Activated CD4-positive, CD25-positive, alpha-beta regulatory T cell treated with anti-CD3 and anti-CD28 coated beads, Interleukin-2, amount 50 U/mL, for 16 hours (primary cell): ENCODE measurements around the gene SCN4A.
"Not testable (repeated sequence)": the region's sequence is repeated elsewhere in the genome, so short reads cannot be mapped to it uniquely, and the experiment has no call there.

Experiments
- DNase-seq: peaks from one replicate; pipeline ENCODE4 v3.0.0-alpha.2; 2020; ENCODE audit warnings: low read depth, low spot score

SCN4A gene

DNA sequence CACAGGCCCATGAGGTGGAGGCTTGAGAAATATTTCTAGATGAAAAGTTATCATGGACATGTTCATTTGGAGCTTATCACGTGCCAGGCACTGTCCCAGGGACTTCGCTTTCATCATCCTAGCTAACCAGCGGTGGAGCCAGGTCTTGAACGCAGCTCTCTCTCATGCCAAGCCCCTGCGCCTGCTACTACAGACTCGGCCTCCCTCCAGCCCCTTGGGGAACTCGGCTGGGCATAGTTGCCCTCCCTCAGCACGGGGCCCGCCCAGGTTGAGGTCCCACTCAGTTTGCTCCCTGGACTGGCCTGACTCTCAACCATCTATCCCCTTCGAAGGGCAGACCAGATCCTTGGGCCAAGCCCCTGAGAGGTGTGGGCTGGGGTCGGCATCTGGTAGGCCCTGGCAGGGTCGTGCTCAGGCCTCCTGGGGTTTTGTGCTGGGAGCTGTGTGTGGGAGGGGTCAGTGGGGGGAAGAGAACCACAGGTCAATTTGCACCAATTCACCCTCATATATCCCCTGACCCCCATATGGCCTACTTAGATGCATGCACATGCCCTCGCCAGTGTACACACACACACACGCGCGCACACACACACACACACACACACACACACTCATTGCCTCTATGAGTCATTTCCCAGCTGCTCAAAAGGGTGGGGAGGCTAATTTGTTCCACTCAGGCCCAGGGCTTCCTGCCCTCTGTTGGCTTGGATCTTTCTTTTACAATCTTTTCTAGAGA is 12.1 kb upstream of the SCN4A start:
- DNase-seq = no peak

DNA sequence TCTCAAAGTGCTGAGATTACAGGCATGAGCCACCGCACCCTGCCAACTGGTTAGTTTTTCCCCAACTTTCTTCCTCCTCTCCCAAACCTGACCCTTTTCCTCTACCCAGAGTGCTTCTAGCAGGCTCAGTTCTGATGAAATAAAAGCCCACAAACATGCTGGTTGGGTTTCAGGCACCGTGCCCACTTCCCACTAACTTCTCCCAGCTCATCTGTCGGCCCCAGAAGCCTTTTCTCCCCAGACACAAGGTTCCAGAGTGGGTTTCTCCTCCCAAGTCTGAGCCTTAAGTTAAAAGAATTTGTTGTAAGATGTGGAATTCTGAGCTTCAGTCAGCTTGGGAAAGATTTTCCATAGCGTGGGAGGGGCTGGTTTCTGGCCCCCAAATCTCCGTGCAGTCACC is 11.5 kb upstream of the SCN4A start:
- DNase-seq = no peak

DNA sequence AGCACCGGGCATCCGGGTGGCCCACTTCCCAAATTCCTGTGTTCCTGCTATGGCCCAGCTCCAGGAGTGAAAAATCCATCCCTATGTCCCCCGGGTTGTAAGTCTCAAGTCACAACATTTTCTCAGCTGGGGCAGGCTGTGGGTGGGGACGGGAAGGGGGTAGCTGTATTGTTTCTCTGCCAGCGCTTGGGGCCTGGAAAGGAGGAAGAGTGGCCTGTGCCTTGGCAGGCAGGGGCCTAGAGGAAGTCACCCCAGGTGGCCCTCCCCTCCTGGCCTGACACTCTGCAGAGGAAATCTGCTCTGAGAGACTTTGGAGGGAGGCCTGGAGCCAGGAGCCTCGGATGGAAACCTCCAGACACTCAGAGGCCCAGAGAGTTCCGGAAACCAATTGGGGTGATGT is 10.6 kb upstream of the SCN4A start:
- no peak for DNase-seq

DNA sequence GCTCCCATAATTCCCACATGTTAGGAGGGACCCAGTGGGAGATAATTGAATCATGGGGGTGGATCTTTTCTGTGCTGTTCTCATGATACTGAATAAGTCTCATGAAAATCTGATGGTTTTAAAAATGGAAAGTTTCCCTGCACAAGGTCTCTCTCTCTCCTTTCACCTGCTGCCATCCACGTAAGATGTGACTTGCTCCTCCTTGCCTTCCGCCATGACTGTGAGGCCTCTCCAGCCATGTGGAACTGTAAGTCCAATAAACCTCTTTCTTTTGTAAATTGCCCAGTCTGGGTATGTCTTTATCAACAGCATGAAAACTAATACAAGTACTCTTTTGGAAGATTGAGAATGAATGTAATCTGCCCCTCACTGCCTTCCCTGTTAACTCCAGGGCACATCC is 9.9 kb upstream of the SCN4A start:
- DNase-seq = not testable (repeated sequence)

DNA sequence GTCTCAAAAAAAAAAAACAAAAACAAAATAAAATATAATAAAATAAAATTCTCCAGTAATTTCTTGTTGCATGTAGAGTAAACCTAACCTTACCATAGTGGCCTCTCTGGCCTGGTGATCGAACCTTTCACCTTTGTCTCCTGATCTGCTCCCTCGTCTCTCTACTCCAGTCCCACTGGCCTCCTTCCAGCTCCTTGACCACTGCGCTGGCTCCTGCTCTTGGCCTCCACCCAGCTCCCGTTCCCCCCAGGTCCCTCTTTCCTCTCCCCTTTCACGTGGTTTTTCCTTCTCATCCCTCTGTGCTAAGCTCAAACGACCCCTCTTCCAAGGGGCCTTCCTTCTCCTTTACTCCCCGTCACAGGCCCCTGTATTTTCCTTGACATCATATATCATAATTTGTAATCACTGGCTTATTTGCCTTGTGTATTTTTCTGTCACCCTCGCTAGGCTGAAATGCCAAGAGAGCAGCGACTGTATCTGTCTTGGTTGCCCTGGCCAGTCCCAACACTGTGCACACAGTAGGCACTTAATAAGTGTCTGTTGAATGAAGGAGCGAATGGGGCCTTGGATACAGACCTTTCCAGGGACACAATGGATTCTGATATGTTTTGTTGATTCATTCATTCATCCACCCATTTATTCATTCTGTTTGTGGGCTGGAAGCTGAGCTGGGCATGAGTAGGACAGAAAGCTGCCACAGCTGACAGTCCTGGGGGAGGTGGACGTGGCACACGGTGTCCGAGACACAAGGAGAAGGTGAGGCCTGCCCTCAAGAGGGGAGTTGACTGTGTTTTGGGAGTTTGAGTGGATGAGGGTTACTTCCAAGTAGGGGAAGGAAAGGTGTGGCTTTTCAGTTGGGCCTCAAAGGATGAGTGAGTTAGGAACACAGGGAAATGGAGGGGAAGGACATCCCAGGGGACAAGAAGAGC is 5.8 kb upstream of the SCN4A start:
- DNase-seq = no peak

DNA sequence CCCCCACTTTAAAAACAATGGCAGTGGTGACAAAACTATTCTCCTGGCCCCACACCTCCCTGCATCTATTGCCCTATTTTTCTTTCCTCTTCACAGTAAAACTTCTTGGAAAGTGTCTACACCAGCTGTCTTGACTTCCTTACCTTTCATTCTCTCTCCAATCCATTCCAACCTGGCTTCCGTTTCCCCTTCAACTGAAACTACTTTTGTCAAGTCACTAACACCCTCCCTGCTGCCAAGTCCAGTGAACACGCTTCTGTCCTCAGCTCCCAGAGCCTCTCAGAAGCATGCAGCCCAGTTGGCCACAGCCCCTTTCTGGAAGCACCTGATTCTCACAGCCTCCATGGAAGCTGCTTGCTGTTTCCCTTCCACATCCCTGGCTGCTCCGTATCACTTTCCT is 4.0 kb upstream of the SCN4A start:
- DNase-seq = no peak

DNA sequence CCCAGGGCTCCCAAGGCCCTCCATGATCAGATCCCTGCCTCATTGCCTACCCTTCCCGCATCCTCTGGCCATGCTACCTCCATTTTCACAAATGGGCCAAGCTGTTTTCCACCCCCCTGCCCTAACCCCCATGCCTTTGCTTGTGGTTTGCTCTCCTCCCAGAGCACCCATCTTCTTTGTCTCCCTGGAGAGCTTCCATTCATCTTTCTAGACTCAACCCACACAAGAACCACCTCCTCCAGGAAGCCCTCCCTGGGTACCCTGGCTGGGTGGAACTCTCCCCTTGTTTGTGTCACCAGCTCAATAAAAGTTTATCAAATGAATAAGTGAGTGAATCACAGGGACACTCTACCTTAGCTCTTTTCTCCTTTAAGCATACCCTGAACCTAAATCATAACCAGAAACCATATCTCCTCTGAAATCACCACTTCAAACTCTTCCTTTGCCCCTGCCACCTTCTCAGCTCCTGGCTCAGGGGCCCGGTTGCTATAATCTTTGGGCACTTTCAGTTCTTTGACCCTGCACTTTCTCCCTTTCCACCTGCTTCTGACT is 2.9 kb upstream of the SCN4A start:
- no peak for DNase-seq

DNA sequence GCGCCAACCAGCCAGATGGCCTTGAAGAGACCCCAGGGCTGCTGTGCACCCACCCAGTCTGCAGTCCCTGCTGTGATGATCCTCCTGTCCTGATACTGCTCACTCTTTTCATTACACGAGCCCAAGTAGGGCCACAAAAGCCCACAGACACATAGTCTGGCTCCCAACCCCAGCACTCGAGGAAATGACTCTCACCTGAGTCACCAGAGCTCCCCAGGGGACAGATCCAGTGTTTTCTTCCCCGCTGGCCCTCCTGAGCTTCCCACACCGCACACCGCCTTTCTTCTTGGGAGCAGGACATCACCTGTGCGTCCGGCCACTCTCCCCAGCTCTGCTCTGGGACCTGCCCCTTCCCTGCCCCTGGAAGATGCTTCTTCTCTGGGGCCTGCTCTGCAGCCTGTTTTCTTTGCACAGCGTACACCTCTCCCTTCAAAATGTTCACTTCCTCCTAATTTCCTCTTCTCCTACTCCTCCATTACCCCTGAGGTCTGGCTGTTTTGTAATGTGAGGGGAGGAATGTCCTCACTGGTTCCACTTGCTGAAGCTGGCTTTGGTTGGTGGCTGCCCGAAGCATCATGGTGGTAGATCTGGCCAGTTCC is 2.0 kb upstream of the SCN4A start:
- DNase-seq = no peak

DNA sequence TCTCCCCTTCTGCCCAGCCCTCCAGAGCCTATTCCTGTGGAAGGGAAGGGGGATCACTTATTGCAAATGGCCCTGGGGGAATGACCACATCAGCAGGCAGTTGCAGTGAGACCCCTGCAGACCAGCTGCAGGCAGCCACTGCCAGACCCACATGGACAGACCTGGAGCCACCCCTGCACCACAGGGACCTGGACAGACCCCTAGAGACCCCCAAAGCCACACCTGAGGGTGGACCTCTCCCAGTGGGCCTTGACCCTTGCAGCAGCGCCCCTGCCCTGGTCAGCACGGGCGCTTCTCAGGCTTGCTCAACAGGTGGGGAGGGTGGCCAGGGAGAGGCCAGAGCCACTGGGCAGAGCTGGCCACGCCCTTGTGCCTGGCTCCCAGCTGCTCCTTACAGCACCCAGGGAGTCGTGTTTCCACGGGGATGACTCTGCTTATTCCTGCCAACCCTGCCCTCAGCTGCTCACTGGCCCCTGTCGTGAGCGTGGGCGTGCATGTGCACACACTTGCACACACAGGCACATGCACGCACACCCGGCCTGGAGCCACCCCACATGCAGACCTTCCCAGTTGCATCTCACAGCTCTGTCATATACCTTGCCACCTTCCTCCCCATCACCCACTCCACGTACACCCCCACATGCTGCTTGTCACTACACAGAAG is 1.3 kb upstream of the SCN4A start:
- DNase-seq = no peak

DNA sequence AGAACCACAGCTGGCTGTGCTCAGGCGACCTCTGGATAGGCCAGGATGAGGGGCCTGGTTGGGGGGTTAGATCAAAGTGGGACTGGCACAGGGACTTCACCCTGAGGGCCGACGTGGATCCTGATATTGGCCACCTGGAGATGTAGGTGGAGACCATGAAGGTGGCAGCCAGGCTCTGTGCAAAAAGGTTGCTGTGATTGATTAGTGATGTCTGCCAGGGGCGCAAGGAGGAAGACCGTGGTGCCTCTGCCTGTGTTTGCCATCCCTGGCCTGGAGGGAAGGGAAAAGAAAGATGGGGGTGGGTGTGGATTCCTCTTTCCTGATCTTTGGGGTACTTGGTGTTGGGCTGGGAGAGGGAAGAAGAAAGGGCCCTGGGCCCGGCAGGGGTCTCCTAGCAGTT is 529 bp upstream of the SCN4A start:
- DNase-seq = no peak

DNA sequence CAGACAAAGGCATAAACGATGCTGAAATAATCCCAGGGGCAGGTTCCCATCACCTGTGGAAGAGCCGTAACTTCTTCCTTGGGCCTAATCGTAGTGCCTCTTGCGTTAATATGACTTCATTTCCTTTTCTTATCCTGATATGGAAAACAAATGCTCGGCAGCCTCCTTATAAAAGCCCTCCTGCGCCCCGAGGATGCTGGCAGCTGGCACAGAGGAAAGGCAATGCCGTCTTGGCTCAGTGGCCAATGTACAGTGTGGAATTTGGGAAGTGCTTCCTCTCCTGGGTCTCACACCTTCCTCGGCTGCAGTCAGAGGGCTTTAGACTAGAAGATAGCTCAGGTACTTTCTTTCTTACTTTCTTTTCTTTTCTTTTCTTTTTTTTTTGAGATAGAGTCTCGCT is 3.4 kb downstream of the SCN4A start:
- DNase-seq = no peak

DNA sequence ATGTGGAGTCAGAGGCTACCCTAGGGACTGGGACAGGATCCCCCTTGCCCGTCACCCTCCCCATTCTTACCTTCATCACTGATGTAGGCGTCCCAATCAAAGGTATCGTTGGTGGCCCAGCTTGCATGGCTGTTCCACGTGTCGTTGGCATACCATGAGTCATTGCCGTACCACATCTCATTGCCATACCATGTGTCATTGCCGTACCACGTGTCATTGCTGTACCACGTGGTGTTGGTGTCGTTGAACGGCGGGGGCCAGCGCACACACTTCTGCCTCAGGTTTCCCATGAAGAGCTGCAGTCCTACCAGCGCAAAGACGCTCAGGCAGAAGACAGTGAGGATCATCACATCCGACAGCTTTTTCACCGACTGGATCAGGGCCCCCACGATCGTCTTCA is 4.8 kb downstream of the SCN4A start:
- DNase-seq = no peak

DNA sequence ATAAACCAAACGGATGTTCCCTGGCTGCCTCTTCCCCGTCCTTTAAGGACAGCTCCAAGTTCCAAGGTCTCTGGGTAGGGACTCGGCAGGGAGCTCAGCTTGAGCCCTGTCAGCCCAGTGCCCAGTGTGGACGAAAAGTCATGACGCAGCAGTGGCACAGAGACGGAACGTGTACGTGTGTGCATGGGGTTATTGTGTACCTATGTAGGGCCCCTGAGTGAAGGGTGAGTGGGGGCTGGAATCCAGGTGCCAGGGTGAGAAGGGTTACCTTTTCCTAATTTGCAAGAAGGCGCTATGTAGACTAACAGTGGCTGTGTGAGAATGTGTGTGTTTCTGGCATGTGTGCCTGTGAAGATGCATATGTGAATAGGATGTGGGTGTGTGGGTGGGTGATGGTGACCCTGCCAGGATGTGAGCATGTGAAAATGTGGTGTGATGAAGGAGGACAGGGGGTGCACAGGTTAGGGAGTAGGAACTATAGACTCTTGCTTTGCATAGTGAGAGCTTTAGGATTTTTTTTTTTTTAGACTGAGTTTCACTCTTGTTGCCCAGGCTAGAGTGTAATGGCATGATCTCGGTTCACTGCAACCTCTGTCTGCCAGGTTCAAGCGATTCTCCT is 6.0 kb downstream of the SCN4A start:
- no peak for DNase-seq

DNA sequence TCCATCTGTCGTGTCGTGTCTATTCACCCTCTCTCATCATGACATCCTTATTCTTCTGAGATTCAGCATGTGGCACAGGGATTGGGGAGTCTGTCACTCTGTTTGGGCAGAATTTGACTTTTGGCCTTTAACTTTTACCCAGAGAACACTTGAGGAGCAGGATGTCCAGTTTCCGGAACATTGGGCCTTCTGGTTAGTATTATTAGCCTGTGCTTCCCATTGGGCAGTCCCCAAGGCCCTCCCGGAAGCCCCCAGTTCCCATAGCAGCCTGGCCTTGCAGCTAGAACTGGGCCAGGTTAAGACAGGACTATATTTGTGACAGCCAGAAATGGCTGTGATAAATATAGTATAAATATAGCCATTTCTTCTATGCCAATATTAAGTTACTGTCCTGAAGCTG is 9.6 kb downstream of the SCN4A start:
- no peak for DNase-seq

DNA sequence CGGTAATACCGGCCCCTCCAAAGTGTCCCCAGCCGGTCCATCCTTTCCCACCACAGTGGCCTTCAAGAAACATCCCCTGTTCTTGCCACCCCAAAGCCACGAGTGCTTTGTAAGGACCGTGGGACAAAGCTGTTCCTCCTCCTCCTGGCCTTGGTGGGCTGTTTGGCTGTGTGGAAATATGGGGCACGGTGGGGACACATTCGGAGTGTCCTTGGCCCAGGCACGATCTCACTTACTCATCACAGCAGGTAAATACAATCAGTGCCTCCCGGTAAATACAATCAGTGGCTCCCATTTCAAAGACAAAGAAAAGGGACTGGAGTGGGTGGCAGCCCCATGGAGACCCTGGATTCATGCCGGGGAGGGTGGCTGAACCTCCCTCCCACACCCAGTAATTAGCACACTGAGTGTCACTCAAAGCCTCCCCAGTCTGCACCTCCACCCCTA is 10.4 kb downstream of the SCN4A start:
- no peak for DNase-seq

DNA sequence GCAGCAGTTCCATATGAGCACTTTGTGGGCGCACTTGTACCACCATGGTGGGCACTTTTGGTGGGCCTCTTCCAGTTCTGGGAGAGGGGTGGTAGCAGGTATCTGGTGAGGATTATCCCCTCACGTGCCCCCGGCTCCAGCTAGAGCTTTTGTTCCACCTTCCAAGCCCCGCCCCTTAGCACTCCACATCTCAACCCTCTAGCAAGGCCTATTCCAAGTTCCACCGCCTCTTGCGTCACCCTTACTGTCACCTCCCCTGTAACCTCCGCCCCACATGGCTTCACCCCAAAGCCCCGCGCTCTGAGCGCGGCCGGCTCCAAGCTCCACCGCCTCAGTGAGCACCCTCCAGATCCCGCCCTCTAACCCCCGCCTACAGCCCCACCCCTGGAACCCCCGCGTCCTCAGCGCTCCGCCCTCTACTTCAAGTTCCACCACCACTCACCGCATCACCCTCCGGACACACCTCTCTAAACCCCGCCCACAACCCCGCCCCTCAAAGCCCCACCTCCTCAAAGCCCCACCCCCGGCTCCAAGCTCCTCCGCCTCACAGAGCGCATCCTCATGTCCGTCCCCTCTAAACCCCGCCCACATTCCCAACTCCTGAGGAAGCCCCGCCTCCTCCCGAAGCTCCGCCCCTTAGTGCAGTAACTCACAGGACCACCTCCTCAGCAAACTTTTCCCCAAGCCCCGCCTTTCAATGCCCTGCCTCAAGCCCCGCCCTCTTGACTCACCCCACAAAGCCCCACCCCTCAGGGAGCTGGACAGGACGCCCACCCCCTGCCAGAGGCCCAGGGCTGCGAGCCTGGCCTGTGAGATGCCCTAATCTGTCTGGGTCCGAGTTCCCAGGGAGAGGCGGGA is 11.1 kb downstream of the SCN4A start:
- DNase-seq = no peak

DNA sequence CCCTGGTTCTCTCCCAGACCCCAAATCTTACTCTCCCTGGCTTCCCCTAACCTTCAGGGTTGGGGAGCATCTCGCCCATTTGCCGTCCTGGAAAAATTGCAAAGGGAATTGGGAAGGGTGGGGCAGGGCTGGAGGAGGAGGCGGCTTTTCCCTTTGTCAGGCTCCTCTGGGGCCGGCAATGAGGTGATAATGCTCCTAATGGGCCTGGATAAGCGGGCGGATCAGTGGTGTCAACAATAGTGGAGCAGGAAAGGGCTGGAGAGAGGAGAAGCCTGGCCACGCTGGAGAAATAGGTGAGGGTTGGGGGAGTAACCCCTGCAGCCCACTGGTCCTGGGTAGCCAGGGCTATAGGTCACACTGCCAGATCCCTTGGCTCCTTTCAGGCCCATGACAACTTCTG is 12.3 kb downstream of the SCN4A start:
- no peak for DNase-seq

DNA sequence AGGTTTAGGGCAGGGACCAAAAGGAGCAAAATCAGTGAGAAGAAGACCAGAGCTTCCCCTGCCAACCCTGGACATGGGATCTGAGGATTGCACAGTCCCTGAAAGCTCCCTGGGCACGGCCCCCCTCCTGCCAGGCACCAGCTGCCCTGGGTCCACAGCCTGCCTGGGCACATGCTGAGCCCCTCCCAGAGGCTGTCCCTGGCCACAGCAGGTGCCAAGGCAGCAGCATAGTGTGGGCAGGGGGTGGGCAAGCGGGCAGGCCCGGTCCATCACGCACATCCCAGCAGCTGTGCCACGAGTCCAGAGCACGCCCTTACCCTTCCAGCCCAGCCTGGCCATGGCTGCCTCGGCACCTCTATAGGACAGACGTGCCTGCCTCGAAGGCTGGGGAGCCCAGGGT is 12.7 kb downstream of the SCN4A start:
- DNase-seq = no peak

DNA sequence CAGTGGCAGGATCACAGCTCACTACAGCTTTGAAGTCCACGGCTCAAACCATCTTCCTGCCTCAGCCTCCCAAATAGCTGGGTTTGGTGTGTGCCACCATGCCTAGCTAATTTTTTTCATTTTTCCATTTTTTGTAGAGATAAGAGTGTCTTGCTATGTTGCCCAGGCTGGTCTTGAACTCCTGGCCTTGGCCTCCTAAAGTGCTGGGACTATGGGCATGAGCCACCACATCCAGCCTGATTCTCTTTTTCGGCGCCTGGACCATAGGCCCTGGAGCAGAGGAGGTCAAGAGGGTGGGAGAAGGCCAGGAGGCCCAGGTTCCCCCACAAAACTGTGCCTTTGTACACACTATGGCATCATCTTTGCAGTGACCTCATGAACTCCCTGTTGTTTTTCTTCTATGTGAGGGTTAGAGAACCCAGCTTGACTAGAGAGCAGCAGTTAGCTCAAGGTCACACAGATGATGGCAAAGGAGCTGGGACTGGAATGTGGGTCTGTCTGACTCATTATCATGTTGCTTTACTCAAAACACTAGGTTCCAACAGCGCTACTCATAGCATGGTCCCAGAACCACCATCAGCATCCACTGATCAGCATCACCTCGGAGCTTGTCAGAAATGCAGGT is 16.3 kb downstream of the SCN4A start:
- no peak for DNase-seq

DNA sequence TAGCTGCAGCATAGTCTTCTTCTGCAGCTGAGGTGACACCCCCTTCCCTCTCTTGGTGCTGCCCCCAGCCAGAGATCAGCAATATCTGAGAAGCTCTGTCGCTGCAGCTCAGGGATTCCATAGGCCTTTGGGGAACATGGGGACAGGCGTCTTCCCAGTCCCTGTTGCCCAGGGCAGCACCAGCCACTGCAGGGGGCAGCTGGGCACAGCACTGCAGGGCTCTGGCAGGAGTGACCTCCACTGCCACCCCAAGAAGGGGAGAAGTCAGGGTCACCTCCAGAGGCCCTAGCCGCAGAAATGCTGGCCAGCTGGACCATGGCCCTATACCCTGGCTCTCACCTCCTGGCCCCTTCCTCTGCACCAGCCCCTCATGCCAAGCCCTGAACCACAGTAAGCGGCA is 16.9 kb downstream of the SCN4A start:
- no peak for DNase-seq
